GM23338 (cell line): ENCODE results near the gene BCLAF3. TPM values are rescaled to one million over a fixed set of nuclear protein-coding genes. Genes with fewer than 3 reads are reported as not detected.

Experiments used
- ATAC-seq: fragments of 200-7000 bp; cut with Tn5 transposase; 3 replicates; pipeline ENCODE4 v1.9.1; 2020
- DNase-seq: peaks from one replicate; pipeline ENCODE4 v3.0.0-alpha.2; 2015; ENCODE audit warnings: low spot score
- H2AFZ ChIP-seq: fragments of 200-600 bp; sonication (generic); 2 replicates; pipeline ENCODE4 v1.8.0; 2016; ENCODE audit warnings: antibody characterized with exemption, mild to moderate bottlenecking, moderate library complexity
- H3F3A ChIP-seq: fragments of 200-600 bp; sonication (generic); replicated peaks from 2 replicates; pipeline ENCODE4 v1.8.0; 2017; ENCODE audit warnings: antibody characterized with exemption, mixed run types, low read depth
- H3K27ac ChIP-seq: fragments of 200-600 bp; sonication (generic); 2 replicates; pipeline ENCODE4 v1.6.1; 2016; ENCODE audit warnings: low read depth
- H3K27me3 ChIP-seq: fragments of 200-600 bp; sonication (generic); 2 replicates; pipeline ENCODE4 v1.8.0; 2016; ENCODE audit warnings: mild to moderate bottlenecking, mixed run types, moderate library complexity; ENCODE audit not compliant: insufficient read depth
- H3K36me3 ChIP-seq: fragments of 200-600 bp; sonication (generic); 2 replicates; pipeline ENCODE4 v1.8.0; 2016; ENCODE audit warnings: mild to moderate bottlenecking; ENCODE audit not compliant: insufficient read depth
- H3K4me1 ChIP-seq: fragments of 200-600 bp; sonication (generic); 2 replicates; pipeline ENCODE4 v1.8.0; 2016; ENCODE audit warnings: mild to moderate bottlenecking, moderate library complexity; ENCODE audit not compliant: insufficient read depth
- H3K4me2 ChIP-seq: fragments of 200-600 bp; sonication (generic); 2 replicates; pipeline ENCODE4 v1.7.1; 2017; ENCODE audit warnings: mixed run types
- H3K4me3 ChIP-seq: fragments of 200-600 bp; sonication (generic); 2 replicates; pipeline ENCODE4 v1.6.1; 2016; ENCODE audit warnings: mixed run types
- H3K79me2 ChIP-seq: fragments of 200-600 bp; sonication (generic); replicated peaks from 2 replicates; pipeline ENCODE4 v1.8.0; 2017; ENCODE audit warnings: mild to moderate bottlenecking; ENCODE audit not compliant: insufficient read depth
- H3K9me2 ChIP-seq: fragments of 200-600 bp; sonication (generic); 2 replicates; pipeline ENCODE4 v1.8.0; 2017; ENCODE audit not compliant: insufficient read depth
- H4K20me1 ChIP-seq: fragments of 200-600 bp; sonication (generic); replicated peaks from 2 replicates; pipeline ENCODE4 v1.8.0; 2017; ENCODE audit warnings: mild to moderate bottlenecking; ENCODE audit not compliant: insufficient read depth
- H3K27ac Mint-ChIP-seq: 2 replicates; pipeline ENCODE4 v1.8.0; 2020; ENCODE audit warnings: inconsistent platforms, mild to moderate bottlenecking, moderate library complexity, mixed read lengths
- H3K27me3 Mint-ChIP-seq: 3 replicates; pipeline ENCODE4 v1.8.0; 2022; ENCODE audit warnings: low read depth, mild to moderate bottlenecking, moderate library complexity, mixed read lengths, inconsistent platforms; ENCODE audit not compliant: insufficient read depth, poor library complexity
- H3K36me3 Mint-ChIP-seq: 3 replicates; pipeline ENCODE4 v1.8.0; 2021; ENCODE audit warnings: low read depth, mild to moderate bottlenecking, inconsistent platforms, moderate library complexity, mixed read lengths
- H3K4me1 Mint-ChIP-seq: 3 replicates; pipeline ENCODE4 v1.8.0; 2020; ENCODE audit warnings: mild to moderate bottlenecking, inconsistent platforms, mixed read lengths
- H3K4me3 Mint-ChIP-seq: 3 replicates; pipeline ENCODE4 v1.8.0; 2021; ENCODE audit warnings: moderate library complexity, mild to moderate bottlenecking, inconsistent platforms, mixed read lengths
- H3K9me3 Mint-ChIP-seq: 3 replicates; pipeline ENCODE4 v1.8.0; 2020; ENCODE audit warnings: moderate library complexity, mild to moderate bottlenecking, inconsistent platforms, mixed read lengths
- CREB1 ChIP-seq: fragments of 250-450 bp; sonication (Bioruptor Pico); IDR thresholded peaks from 2 replicates; pipeline ENCODE4 v1.5.0; 2020; ENCODE audit warnings: low read depth, mild to moderate bottlenecking, moderate library complexity
- JUNB ChIP-seq: IDR thresholded peaks from one replicate; pipeline ENCODE4 v1.6.1; 2016; ENCODE audit warnings: antibody characterized with exemption; ENCODE audit not compliant: unreplicated experiment
- STAT1 ChIP-seq: IDR thresholded peaks from one replicate; pipeline ENCODE4 v1.6.1; 2016; ENCODE audit warnings: antibody characterized with exemption; ENCODE audit not compliant: unreplicated experiment
- polyA plus RNA-seq: library from polyadenylated mRNA; unstranded; fragments of >200 nt; fragmentation: Nextera tagmentation; extraction: Ambion mirVana; gene quantifications from 2 replicates; pipeline ENCODE4 v1.2.1, GENCODE V29; 2016
- total RNA-seq: library from RNA; depleted of rRNA; stranded (reverse); fragments of >200 nt; shearing (Covaris generic); gene quantifications from 2 replicates; pipeline ENCODE4 v1.2.3, GENCODE V29; 2014
- TF ChIP-seq, protein P1 (sequence below): fragments of 250-450 bp; sonication (Bioruptor Pico); IDR thresholded peaks from 2 replicates; pipeline ENCODE4 v1.5.0; 2020; ENCODE audit warnings: mild to moderate bottlenecking, moderate library complexity
- TF ChIP-seq, protein P2 (sequence below): IDR thresholded peaks from 2 replicates; pipeline ENCODE4 v1.6.1; 2016; ENCODE audit warnings: antibody characterized with exemption
- TF ChIP-seq, protein P3 (sequence below), 2 experiments: fragments of 200-600 bp in 1 of 2; sonication (generic) in 1 of 2; conservative IDR thresholded peaks; 2 replicates each; pipeline versions ENCODE4 v1.5.1 to v1.6.1; 2016 to 2017; ENCODE audit warnings: antibody characterized with exemption in 2 of 2, low read depth in 2 of 2, mild to moderate bottlenecking in 2 of 2, moderate library complexity in 1 of 2

BCLAF3 gene
- total and polyA plus RNA-seq, 2 experiments from 2014 or later: 6.5 to 9.3 TPM

DNA sequence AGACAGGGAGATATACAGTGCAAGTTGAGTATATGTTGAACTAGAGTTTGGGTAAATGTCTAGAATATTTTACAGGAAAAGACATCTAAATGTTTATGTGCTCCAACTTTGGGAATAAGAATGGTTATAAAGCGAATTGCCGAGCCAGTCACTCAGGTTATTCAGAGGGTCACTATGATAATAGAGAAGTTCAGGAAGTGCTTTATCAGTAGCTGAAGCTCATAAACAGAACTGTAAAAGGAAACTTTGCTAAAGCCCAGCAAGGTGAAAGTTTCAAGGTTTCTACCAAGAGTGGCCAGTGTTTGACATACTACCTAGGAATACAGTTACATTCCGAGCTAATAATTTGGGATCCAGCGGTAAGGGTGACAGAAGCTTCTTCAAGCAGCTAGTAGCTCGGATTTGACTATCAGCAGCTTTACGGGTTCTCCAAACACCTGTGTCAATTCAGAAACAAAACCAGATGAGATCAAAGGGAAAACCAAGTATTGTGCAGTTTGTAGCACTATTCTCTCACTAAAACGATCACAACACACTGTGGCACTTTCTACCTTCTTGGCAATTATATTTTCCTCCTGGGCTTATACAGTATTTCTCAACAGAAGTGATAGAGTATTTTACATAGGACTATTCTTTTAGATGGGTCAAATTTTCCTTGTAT lies 17.2 kb upstream of the BCLAF3 start (continued):
- TF ChIP-seq, protein P1, sequence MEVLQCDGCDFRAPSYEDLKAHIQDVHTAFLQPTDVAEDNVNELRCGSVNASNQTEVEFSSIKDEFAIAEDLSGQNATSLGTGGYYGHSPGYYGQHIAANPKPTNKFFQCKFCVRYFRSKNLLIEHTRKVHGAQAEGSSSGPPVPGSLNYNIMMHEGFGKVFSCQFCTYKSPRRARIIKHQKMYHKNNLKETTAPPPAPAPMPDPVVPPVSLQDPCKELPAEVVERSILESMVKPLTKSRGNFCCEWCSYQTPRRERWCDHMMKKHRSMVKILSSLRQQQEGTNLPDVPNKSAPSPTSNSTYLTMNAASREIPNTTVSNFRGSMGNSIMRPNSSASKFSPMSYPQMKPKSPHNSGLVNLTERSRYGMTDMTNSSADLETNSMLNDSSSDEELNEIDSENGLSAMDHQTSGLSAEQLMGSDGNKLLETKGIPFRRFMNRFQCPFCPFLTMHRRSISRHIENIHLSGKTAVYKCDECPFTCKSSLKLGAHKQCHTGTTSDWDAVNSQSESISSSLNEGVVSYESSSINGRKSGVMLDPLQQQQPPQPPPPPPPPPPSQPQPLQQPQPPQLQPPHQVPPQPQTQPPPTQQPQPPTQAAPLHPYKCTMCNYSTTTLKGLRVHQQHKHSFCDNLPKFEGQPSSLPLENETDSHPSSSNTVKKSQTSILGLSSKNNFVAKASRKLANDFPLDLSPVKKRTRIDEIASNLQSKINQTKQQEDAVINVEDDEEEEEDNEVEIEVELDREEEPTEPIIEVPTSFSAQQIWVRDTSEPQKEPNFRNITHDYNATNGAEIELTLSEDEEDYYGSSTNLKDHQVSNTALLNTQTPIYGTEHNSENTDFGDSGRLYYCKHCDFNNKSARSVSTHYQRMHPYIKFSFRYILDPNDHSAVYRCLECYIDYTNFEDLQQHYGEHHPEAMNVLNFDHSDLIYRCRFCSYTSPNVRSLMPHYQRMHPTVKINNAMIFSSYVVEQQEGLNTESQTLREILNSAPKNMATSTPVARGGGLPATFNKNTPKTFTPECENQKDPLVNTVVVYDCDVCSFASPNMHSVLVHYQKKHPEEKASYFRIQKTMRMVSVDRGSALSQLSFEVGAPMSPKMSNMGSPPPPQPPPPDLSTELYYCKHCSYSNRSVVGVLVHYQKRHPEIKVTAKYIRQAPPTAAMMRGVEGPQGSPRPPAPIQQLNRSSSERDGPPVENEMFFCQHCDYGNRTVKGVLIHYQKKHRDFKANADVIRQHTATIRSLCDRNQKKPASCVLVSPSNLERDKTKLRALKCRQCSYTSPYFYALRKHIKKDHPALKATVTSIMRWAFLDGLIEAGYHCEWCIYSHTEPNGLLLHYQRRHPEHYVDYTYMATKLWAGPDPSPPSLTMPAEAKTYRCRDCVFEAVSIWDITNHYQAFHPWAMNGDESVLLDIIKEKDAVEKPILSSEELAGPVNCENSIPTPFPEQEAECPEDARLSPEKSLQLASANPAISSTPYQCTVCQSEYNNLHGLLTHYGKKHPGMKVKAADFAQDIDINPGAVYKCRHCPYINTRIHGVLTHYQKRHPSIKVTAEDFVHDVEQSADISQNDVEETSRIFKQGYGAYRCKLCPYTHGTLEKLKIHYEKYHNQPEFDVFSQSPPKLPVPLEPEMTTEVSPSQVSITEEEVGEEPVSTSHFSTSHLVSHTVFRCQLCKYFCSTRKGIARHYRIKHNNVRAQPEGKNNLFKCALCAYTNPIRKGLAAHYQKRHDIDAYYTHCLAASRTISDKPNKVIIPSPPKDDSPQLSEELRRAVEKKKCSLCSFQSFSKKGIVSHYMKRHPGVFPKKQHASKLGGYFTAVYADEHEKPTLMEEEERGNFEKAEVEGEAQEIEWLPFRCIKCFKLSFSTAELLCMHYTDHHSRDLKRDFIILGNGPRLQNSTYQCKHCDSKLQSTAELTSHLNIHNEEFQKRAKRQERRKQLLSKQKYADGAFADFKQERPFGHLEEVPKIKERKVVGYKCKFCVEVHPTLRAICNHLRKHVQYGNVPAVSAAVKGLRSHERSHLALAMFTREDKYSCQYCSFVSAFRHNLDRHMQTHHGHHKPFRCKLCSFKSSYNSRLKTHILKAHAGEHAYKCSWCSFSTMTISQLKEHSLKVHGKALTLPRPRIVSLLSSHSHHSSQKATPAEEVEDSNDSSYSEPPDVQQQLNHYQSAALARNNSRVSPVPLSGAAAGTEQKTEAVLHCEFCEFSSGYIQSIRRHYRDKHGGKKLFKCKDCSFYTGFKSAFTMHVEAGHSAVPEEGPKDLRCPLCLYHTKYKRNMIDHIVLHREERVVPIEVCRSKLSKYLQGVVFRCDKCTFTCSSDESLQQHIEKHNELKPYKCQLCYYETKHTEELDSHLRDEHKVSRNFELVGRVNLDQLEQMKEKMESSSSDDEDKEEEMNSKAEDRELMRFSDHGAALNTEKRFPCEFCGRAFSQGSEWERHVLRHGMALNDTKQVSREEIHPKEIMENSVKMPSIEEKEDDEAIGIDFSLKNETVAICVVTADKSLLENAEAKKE: no peak
- TF ChIP-seq CREB1 (CRISPR knock-in tag): no peak

DNA sequence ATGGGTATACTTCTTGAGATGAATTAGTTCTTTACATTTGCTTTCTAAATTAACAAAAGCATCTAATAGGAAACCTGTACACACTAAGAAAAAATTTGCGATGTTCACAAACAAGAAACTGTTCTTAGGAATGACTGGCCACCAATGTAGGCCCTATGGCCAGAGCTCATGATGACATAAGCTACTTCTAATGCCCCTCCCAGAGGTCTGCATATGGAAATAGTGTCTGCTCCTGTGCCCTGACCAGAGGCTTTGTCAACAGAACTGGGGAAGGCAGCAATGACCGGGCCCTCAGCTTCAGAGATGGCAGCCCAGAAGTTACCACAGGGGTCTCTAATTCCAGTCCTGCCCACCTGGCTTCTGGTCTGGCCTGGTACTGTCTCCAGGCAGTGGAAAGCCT lies 15.0 kb upstream of the BCLAF3 start:
- no peaks in the 10 kb centered on the region for H3K36me3 Mint-ChIP-seq
- ATAC-seq: no peak
- no peaks in the 10 kb centered on the region for H3K9me3 Mint-ChIP-seq
- H3K27ac Mint-ChIP-seq: no peak overlapping the region
- no peaks in the 10 kb centered on the region for H3K27me3 Mint-ChIP-seq
- H3K9me2 ChIP-seq: no peaks in the 10 kb centered on the region
- H3K4me2 ChIP-seq: no peak overlapping the region
- H3K4me3 Mint-ChIP-seq: no peak overlapping the region
- no peak overlapping the region for H2AFZ ChIP-seq
- H3K36me3 ChIP-seq: no peaks in the 10 kb centered on the region
- H3K4me3 ChIP-seq: no peak overlapping the region
- no peaks in the 10 kb centered on the region for H3K79me2 ChIP-seq
- H3K27me3 ChIP-seq: no peaks in the 10 kb centered on the region
- peaks cover 5% of the 10 kb centered on the region; the same call in 1 of the 3 replicates for H3K4me1 Mint-ChIP-seq
- H3K4me1 ChIP-seq: no peaks in the 10 kb centered on the region
- no peaks in the 10 kb centered on the region for H4K20me1 ChIP-seq
- no peak overlapping the region for H3K27ac ChIP-seq
- H3F3A ChIP-seq: no peaks in the 10 kb centered on the region
- no peak for DNase-seq
- TF ChIP-seq, protein P1: no peak
- TF ChIP-seq, protein P2, sequence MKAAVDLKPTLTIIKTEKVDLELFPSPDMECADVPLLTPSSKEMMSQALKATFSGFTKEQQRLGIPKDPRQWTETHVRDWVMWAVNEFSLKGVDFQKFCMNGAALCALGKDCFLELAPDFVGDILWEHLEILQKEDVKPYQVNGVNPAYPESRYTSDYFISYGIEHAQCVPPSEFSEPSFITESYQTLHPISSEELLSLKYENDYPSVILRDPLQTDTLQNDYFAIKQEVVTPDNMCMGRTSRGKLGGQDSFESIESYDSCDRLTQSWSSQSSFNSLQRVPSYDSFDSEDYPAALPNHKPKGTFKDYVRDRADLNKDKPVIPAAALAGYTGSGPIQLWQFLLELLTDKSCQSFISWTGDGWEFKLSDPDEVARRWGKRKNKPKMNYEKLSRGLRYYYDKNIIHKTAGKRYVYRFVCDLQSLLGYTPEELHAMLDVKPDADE: no peak
- TF ChIP-seq STAT1: no peak
- TF ChIP-seq JUNB: no peak
- TF ChIP-seq, protein P3, sequence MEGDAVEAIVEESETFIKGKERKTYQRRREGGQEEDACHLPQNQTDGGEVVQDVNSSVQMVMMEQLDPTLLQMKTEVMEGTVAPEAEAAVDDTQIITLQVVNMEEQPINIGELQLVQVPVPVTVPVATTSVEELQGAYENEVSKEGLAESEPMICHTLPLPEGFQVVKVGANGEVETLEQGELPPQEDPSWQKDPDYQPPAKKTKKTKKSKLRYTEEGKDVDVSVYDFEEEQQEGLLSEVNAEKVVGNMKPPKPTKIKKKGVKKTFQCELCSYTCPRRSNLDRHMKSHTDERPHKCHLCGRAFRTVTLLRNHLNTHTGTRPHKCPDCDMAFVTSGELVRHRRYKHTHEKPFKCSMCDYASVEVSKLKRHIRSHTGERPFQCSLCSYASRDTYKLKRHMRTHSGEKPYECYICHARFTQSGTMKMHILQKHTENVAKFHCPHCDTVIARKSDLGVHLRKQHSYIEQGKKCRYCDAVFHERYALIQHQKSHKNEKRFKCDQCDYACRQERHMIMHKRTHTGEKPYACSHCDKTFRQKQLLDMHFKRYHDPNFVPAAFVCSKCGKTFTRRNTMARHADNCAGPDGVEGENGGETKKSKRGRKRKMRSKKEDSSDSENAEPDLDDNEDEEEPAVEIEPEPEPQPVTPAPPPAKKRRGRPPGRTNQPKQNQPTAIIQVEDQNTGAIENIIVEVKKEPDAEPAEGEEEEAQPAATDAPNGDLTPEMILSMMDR (conservative IDR thresholded peaks at IDR 0.05; ENCODE audit: low read depth in 2 of 2): no peak
